Measurements from ENCODE around the gene CGAS.
"Not testable (repeated sequence)": the region's sequence is repeated elsewhere in the genome, so short reads cannot be mapped to it uniquely, and the experiment has no call there.

CGAS gene

GRCh38 chr6:73443555-73443954 lies 8.5 kb downstream of the CGAS start:
- H3K4me1 ChIP-seq (ENCODE audit: insufficient read depth, low read length): no peaks in the 10 kb centered on the region

GRCh38 chr6:73435236-73435635 lies 16.9 kb downstream of the CGAS start:
- peaks cover 4% of the 10 kb centered on the region; the same call in 1 of the 2 replicates for H3K36me3 ChIP-seq (ENCODE audit: insufficient read depth, low read length)
- H3K9ac ChIP-seq (ENCODE audit: low read depth, low read length): no peak overlapping the region
- H3K9me3 ChIP-seq (ENCODE audit: control insufficient read depth, insufficient read depth, low read length): no peaks in the 10 kb centered on the region
- no peaks in the 10 kb centered on the region for H3K4me1 ChIP-seq (ENCODE audit: insufficient read depth, low read length)

More at GRCh38 chr6:73443555-73443954, 8.5 kb downstream of the CGAS start:
- no peaks in the 10 kb centered on the region for H3K9me3 ChIP-seq (ENCODE audit: control insufficient read depth, insufficient read depth, low read length)
- H3K36me3 ChIP-seq (ENCODE audit: insufficient read depth, low read length): peaks cover 7% of the 10 kb centered on the region; the same call in 1 of the 2 replicates
- no peak overlapping the region for H3K9ac ChIP-seq (ENCODE audit: low read depth, low read length)

- no peaks in the 10 kb centered on the region for H3K4me1 ChIP-seq (ENCODE audit: insufficient read depth, low read length)
These were observed 30.6 kb downstream of the CGAS start for GRCh38 chr6:73421534-73421933.

GRCh38 chr6:73418081-73418741 lies 33.9 kb downstream of the CGAS start:
- Histone ChIP-seq H3K36me3 (ENCODE audit: insufficient read depth, low read length) (no peaks in the 10 kb centered on the region), H3K9me3 (ENCODE audit: control insufficient read depth, insufficient read depth, low read length) (no peaks in the 10 kb centered on the region), H3K4me1 (ENCODE audit: insufficient read depth, low read length) (no peaks in the 10 kb centered on the region), H3K9ac (ENCODE audit: low read depth, low read length) (no peak overlapping the region)

More at GRCh38 chr6:73421534-73421933, 30.6 kb downstream of the CGAS start:
- Histone ChIP-seq H3K36me3 (ENCODE audit: insufficient read depth, low read length) (no peaks in the 10 kb centered on the region; the same call in 1 of the 2 replicates), H3K9me3 (ENCODE audit: control insufficient read depth, insufficient read depth, low read length) (no peaks in the 10 kb centered on the region), H3K9ac (ENCODE audit: low read depth, low read length) (no peak overlapping the region)

GRCh38 chr6:73413102-73413501 lies 39.0 kb downstream of the CGAS start:
- Histone ChIP-seq H3K36me3 (ENCODE audit: insufficient read depth, low read length) (no peaks in the 10 kb centered on the region), H3K9ac (ENCODE audit: low read depth, low read length) (no peak overlapping the region), H3K9me3 (ENCODE audit: control insufficient read depth, insufficient read depth, low read length) (no peaks in the 10 kb centered on the region), H3K4me1 (ENCODE audit: insufficient read depth, low read length) (no peaks in the 10 kb centered on the region)

- Histone ChIP-seq H3K36me3 (ENCODE audit: insufficient read depth, low read length) (no peaks in the 10 kb centered on the region), H3K9ac (ENCODE audit: low read depth, low read length) (no peak overlapping the region), H3K9me3 (ENCODE audit: control insufficient read depth, insufficient read depth, low read length) (no peaks in the 10 kb centered on the region), H3K4me1 (ENCODE audit: insufficient read depth, low read length) (no peaks in the 10 kb centered on the region)
These were observed 42.7 kb downstream of the CGAS start for GRCh38 chr6:73409395-73409794.

GRCh38 chr6:73400656-73401055 lies 51.4 kb downstream of the CGAS start:
- Histone ChIP-seq H3K9me3 (ENCODE audit: control insufficient read depth, insufficient read depth, low read length) (no peaks in the 10 kb centered on the region), H3K36me3 (ENCODE audit: insufficient read depth, low read length) (no peaks in the 10 kb centered on the region), H3K4me1 (ENCODE audit: insufficient read depth, low read length) (no peaks in the 10 kb centered on the region), H3K9ac (ENCODE audit: low read depth, low read length) (no peak overlapping the region)

GRCh38 chr6:73395875-73396274 lies 56.2 kb downstream of the CGAS start:
- Histone ChIP-seq H3K4me1 (ENCODE audit: insufficient read depth, low read length) (peaks cover 4% of the 10 kb centered on the region), H3K9me3 (ENCODE audit: control insufficient read depth, insufficient read depth, low read length) (no peaks in the 10 kb centered on the region), H3K36me3 (ENCODE audit: insufficient read depth, low read length) (no peaks in the 10 kb centered on the region), H3K9ac (ENCODE audit: low read depth, low read length) (no peak overlapping the region)

- Histone ChIP-seq H3K9me3 (ENCODE audit: control insufficient read depth, insufficient read depth, low read length) (no peaks in the 10 kb centered on the region), H3K36me3 (ENCODE audit: insufficient read depth, low read length) (no peaks in the 10 kb centered on the region), H3K9ac (ENCODE audit: low read depth, low read length) (peak within 1 kb of the TSS; percentile 39; the same call in 1 of the 2 replicates), H3K4me1 (ENCODE audit: insufficient read depth, low read length) (peaks cover 4% of the 10 kb centered on the region)
These were observed 57.3 kb downstream of the CGAS start, which contains the start of gene DDX43 for GRCh38 chr6:73394577-73395354. Gene DDX43 (plus strand): TSS chr6:73394828. CDS start chr6:73394906, 78 bp downstream.

- peaks cover 4% of the 10 kb centered on the region for H3K4me1 ChIP-seq (ENCODE audit: insufficient read depth, low read length)
These were observed 58.8 kb downstream of the CGAS start for GRCh38 chr6:73393278-73393677.

GRCh38 chr6:73392188-73392587 lies 59.9 kb downstream of the CGAS start:
- H3K9ac ChIP-seq (ENCODE audit: low read depth, low read length); H3K36me3 ChIP-seq (ENCODE audit: insufficient read depth, low read length): not testable (repeated sequence)

More at GRCh38 chr6:73393278-73393677, 58.8 kb downstream of the CGAS start:
- Histone ChIP-seq H3K9ac (ENCODE audit: low read depth, low read length) (no peak overlapping the region), H3K9me3 (ENCODE audit: control insufficient read depth, insufficient read depth, low read length) (no peaks in the 10 kb centered on the region), H3K36me3 (ENCODE audit: insufficient read depth, low read length) (no peaks in the 10 kb centered on the region)

GRCh38 chr6:73391675-73392074 lies 60.4 kb downstream of the CGAS start:
- Histone ChIP-seq H3K9me3 (ENCODE audit: control insufficient read depth, insufficient read depth, low read length) (no peaks in the 10 kb centered on the region), H3K36me3 (ENCODE audit: insufficient read depth, low read length) (no peaks in the 10 kb centered on the region), H3K9ac (ENCODE audit: low read depth, low read length) (no peak overlapping the region), H3K4me1 (ENCODE audit: insufficient read depth, low read length) (peaks cover 4% of the 10 kb centered on the region)

More at GRCh38 chr6:73392188-73392587, 59.9 kb downstream of the CGAS start:
- not testable (repeated sequence) for H3K4me1 ChIP-seq (ENCODE audit: insufficient read depth, low read length); H3K9me3 ChIP-seq (ENCODE audit: control insufficient read depth, insufficient read depth, low read length)

GRCh38 chr6:73389854-73390253 lies 62.2 kb downstream of the CGAS start:
- no peaks in the 10 kb centered on the region for H3K9me3 ChIP-seq (ENCODE audit: control insufficient read depth, insufficient read depth, low read length)

GRCh38 chr6:73388800-73389512 lies 63.1 kb downstream of the CGAS start:
- Histone ChIP-seq H3K9me3 (ENCODE audit: control insufficient read depth, insufficient read depth, low read length) (no peaks in the 10 kb centered on the region), H3K9ac (ENCODE audit: low read depth, low read length) (peak overlapping the region; percentile 54)

More at GRCh38 chr6:73389854-73390253, 62.2 kb downstream of the CGAS start:
- Histone ChIP-seq H3K4me1 (ENCODE audit: insufficient read depth, low read length) (peaks cover 4% of the 10 kb centered on the region), H3K36me3 (ENCODE audit: insufficient read depth, low read length) (no peaks in the 10 kb centered on the region), H3K9ac (ENCODE audit: low read depth, low read length) (no peak overlapping the region; the same call in 1 of the 2 replicates)

More at GRCh38 chr6:73388800-73389512, 63.1 kb downstream of the CGAS start:
- peaks cover 4% of the 10 kb centered on the region for H3K4me1 ChIP-seq (ENCODE audit: insufficient read depth, low read length)
- no peaks in the 10 kb centered on the region for H3K36me3 ChIP-seq (ENCODE audit: insufficient read depth, low read length)
